Measurements from ENCODE around the gene MBNL2.

Gene MBNL2

DNA sequence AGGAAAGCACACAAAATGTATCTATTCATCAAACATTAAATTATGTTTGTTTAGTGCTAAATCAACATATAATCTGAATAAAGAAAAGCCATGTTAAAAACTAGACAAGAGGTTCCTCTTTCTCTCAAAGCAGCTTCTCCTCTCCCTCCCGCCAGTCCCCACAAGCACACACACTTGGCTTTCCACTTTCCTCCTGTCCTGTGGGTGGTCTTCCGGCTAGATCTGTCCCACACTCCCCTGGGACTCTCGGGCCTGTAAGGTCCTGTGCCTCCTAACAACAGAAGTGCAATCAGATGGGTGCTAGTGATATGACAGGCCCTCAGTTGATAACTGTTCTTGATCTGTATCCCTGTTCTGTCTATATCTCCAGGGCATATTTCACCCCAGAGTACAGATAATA, 166.2 kb downstream of the MBNL2 start:
- no peak for DNase-seq

DNA sequence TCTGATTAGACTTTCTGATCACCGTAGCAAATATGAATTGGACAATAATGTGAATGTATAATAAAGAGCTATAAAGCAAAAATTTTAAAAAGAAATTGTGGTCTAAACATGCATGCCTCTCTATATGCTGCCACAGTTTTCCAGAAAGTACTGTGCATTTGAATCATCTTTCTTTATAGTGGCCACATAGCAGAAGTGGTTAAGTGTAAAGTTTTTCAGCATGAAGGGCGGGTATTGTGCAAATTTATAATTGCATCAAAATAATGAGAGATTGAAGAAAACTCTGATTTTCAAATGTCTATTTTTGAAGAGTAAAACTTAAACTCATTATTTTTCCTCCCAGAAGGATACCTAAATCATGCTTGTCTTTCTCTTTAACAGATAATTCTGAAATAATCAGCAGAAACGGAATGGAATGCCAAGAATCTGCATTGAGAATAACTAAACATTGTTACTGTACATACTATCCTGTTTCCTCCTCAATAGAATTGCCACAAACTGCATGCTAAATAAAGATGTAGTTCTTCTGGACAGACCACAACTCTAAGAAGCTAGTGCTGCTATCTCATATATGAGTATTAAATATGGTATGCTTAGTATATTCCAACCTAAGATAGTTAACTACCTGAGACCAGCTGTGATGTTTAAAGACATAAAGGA, 168.9 kb downstream of the MBNL2 start:
- DNase-seq: no peak

DNA sequence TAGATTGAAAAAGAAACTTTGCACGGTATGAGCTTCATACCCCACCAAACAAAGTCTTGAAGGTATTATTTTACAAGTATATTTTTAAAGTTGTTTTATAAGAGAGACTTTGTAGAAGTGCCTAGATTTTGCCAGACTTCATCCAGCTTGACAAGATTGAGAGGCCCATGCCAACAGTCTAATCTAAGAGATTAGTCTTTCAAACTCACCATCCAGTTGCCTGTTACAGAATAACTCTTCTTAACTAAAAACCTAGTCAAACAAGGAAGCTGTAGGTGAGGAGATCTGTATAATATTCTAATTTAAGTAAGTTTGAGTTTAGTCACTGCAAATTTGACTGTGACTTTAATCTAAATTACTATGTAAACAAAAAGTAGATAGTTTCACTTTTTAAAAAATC, 169.9 kb downstream of the MBNL2 start:
- no peak for DNase-seq

DNA sequence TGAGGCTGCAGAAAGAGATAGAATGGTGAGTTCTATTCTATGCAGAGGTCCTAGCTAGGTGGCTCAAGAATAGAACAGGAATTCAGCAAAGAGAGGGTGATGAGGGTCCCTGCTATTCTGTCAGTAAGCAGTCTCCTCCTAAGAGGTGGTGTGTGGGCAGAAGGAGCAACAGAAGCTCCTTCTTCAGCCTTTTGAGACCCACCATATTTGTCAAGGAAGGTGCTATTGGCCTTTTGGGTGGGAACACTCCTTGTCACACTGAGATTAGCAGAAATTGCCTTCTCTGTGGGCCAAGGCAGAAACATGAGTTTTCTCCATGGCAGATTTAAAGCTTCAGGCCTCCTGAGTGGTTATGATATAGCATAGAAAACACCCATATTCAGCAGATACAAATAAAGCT, 172.4 kb downstream of the MBNL2 start:
- DNase-seq: no peak

DNA sequence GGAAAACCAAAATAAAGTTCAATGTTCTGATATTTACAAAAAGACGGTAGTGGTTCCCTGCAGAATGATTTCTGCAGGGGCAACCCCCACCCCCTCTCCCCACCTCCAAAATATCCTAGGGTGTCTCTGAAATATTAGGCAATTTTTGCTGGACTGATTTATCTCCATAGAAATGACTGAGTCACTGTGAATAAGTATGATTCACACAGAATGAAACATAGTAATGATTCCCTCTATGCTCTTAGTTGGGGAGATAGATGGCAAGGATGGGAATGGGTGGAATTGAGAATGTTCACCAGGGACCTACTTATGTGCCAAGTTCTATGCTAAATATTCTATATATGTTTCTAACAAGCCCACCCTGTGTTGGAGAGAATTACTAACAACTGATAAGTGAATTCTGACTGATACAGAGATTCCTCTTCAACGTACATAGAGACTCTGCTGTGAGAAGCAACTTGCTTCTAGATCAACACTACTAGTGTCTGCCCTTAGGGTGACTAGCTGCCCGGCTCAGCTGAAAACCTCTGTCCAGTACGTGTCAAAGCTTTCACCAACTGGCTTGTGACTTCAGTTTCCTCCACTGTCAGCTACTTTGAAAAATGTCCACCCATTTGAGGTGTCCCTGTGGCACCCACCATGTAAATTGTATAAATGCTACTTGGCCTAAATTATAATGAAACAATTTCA, 173.5 kb downstream of the MBNL2 start:
- no peak for DNase-seq

DNA sequence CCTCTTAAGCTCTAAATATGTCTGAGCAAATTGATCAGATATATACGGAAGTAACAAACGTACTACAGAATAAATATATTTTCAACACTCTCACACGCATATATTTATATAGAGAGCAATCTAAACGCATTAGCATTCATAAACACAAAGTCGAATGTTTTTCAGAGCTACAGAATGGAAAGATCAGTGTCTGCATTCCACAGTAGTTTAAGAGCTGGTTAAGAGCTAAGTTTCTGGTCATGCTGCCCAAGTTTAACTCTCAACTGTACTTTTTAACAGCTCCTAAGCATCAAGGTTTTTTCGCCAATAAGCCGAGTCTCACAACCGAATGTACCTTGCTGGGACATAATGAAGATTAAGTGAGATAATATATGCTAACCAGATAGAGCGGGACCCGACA, 175.1 kb downstream of the MBNL2 start:
- DNase-seq: no peak

DNA sequence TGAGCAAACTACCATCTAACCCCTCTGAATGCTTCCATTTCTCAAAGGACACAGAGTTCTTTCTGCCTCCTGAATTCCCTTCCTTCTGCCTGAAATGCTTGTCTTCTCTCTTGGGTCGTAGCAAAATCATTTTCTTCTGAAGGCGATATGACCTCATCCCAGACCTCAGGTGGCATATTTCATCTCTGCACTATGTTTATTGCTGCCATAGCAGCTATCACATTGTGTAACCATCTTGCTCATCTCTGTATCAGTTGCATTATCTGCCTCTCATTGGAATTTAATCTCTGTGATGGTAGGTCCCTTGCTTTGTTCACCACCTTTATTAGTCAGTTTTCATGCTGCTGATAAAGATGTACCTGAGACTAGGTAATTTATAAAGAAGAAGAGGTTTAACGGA, 179.3 kb downstream of the MBNL2 start:
- no peak for DNase-seq

DNA sequence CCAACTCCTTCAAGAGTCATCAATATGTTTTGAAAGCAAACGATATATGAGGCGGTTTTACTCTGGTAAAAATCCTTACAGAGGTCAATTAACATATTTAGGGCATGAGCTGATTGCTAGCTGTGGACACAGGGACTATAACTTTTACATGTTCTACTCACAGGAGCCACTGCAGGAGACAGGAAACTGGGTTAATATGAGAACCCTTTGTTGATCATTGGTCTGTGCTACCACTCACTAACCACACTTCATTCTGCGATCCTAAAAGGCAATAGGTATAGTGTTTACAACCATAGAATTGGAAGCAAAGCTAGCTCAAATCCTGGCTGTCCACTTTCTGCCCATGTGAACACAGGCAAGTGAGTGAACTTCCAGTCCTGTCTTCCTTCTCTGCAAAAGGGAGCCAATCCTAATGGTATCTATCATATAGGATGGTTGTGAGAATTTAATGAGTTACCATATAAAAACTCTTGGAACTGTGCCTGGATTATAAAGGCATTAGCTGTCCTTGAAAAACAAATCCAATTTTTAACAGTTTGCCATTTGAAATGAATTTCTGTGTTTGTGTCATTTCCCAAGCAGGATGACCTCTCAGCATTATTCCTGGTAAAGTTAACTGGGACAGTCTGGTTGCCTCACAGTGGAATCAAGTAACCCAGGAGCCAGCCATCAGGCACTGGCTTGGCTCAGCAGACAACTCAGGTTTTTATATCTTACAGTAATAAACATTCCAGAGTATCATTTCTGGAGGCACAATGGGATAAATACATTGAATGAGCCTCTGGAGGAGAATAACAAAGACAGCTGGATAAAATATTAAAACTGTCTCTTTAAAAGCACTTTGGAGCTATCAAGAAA, 182.0 kb downstream of the MBNL2 start:
- DNase-seq: no peak

DNA sequence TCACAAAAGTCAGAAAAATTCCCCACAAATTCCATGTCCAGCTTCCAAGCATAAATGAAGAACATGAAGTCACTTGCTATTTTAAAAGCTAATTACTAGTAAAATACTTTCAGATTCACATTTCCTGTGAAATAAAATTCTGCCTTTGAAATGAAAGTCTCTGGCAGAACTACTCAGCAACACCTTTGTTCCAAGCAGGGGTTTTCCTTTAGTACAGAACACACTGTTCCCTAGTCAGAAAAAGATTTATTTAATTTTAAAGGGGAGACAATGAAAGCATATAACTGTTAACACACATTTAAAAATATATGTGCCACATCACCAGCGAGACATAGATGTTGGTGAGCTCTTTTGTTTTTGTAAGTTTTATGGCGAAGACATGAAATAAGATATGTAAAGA, 185.4 kb downstream of the MBNL2 start:
- DNase-seq: no peak

DNA sequence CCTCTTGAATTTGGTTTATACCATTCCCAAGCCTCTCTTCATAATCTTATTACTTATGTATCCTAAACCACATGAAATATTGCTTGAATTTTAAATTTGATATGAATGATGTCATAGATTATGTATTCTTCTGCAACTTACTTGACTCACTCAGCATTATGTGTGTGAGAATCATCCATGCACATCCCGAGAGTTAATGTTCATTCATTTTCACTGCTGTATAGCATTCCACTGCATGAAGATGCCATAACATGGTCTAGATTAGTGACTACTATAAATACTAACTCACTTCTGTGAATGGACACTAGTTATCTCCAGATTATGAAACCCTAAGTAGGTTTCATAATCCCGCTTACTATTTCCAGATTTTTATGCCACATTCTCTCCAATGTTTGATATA, 186.8 kb downstream of the MBNL2 start:
- no peak for DNase-seq

DNA sequence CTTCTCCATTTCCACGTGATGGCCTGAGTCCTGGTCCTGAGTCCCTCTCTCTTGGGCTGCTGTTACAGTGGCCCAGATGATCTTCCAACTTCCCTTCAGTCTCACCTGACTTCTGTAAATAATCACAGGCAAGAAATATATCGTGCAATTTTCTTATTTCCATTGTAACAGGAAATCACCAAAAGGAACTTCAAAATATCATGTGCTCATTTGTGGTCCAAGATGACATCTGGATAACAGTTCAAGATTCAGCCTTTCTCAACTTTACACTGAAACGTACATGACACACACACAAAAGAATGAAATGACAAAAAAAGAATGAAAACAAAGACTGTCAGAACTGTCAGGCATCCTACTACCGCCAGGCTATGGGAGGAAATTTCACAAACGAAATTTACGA, 189.9 kb downstream of the MBNL2 start:
- no peak for DNase-seq

DNA sequence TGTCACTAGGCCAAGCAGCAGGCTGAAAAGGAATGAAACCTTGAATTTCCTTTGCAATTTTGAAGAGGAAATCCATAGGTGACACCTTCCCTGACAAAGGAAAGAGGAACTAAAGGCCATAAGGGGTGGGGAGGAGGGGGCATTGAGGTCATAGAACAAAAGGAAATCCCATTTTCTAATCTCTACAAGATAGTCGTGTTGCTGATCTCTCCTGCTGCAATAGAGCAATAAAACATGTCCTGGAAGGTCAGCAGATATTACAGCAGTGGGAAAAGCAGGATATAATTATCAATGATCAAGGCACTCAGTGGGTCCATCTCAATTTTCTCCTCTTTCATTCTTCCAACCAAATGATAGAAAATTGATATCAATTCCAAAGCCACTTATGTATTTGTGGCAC, 191.6 kb downstream of the MBNL2 start:
- no peak for DNase-seq

DNA sequence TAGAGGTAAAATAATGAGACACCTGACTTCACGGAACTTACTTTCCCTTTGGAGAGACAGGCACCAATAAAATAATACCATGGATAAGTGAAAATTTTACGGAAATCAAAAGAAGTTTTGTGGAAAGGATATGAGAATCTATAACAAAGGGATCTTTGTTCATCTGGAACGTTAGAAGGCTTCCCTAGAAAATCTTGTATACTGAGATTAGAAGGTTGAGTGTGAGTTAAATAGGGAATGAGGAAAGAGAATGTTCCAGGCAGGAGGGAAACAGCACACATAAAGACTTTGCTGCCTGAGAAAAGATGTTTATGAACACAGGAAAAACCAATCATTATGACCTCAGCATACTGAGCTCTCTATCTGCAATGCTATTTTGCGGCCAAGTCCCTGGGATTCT, 192.3 kb downstream of the MBNL2 start:
- DNase-seq: no peak

DNA sequence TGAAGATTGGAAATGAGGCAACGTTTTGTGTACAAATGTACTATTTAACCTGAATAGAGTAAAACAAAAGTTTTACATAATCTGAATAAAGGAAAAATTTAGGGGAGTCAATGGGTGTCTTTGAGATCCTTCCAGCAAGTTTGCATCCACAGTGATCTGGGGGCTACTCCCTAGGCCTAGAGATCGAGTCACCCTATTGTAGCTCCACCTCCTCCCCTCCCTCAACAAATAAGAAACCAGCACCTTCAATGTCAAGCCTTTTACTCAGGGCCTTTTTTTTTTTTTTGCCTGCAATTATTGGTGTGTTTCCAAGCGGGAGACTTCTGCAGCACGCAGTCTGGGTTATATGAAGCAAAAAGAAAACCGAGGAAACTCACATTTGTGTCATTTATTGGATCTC, 195.6 kb downstream of the MBNL2 start:
- DNase-seq: no peak

DNA sequence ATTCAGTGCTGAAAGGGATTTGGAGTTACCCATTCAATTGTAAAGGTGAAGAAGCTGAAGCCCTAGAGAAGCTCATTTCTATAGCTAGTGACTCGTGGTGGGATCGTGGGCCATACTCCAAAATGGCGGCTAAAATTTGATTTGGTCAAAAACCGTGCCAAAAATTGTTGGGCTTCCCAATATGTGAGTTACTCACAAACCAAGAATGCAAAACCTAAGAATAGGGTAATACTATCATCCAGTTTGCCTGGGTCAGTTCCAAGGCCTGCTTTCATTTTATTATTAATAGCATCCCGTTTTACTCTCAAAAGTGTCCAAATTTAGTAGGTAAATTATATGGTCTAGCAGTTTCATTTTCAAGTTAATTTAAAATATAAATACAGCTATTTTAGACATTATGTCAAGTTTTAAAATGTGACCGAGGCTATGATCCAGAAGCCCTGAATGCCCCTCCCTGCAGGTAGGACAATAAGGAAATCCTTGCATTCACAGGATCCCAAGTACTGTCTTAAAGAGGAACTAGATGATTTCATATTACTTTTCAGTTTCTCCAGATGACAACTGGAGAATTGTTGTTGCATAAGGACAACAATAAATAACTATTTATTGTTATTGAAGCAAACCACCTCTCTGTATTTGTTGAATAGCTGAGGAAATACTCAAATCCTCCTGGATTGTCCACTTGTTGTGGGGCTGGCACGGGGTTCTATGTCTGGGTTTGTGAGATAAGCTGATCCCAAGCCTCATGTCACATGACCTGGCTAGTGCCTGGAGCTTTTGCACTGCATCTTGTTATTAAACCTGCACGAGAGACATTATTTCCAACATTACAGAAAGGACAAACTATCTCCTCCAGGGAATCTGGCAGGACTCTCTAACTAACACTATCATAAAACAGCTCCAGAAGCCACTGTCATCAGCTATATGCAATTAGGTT, 200.3 kb downstream of the MBNL2 start:
- no peak for DNase-seq

DNA sequence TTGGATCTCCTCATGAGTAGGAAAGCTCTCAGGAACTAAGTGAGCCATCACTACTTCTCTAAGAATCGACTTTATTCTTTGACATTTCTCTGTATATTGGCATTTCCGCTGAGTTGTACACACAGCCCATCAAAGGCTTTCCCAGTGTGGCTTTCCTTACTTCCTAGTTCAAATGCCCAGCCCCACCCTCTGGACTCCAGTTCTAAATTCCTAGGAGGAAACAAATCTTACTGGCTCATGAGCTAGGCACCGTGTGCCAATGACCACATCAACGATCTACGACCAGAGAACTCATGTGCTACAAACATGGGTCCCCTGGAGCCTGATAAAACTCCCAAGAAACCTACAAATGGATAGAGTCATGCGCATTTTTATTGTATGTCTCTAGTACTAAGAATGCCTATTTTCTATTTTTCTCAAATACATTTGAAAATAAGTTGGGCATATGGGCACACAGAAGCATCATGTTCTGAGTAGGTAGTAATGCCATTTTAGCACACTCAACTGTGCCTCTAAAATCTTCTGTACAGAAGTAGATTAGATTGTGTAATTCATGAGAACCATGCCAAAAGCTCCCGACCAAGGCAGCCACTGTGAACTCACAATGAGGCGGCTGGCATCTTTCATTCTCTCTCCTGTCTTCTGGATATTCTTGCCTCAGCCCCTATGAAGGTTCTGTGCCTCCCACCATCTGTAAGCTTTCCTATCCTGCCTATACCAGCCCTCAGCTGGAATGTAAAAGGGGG, 201.3 kb downstream of the MBNL2 start:
- DNase-seq: no peak

DNA sequence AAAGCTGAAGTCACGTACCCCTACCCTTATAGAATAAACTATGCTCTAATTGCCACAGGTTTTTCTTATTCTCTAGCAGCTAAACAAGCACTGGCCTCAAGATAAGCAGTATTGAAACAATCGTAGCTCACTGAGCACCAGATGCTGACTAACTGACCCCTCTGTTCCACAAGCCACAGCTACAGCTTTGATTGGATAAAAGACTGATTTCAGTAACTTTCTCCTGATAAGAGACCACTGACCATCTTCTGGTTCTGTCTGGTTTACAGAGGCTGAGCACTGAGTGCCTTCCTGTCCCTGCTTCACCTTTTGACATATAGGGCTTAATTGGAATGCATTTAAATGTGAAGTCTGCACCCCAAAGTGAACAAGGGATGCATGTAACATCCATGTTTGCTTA, 203.5 kb downstream of the MBNL2 start:
- DNase-seq: no peak

DNA sequence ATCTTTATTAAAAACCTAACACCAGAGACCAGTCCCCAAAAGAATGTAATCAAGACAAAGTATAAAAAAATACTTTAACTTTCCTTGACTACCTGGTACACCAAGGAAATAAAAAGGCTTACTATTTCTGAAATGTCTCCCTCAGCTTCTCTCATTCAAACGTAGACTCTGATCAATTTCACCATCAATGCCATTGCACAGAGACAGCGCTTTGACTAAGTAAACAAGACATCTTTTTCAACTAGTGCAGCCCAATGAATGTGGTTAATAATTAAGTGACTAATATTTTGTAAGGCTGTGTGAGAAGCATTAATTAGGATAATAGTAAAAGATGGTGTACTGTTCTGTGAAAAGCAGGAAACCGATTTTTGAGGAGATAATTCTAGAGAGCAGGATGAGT, 204.6 kb downstream of the MBNL2 start:
- no peak for DNase-seq

DNA sequence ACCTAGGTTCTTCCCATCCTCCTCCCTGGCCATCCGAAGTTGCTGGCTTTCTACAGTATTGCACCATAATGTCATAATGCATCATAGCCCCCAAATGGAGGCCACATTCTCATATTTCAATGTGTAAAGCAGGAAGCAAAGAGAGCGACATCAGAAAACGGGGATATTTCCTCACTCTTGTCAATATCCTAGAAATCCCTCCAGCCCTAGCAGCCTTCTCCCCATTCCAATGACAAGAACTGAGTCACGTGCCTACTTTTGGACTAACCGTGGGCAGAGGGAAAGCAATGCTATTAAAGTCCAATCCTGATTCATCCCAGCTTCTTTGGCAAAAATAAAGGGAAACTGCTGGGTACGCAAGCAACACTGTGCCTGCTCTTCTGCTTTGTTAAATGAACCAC, 207.5 kb downstream of the MBNL2 start:
- DNase-seq: no peak

DNA sequence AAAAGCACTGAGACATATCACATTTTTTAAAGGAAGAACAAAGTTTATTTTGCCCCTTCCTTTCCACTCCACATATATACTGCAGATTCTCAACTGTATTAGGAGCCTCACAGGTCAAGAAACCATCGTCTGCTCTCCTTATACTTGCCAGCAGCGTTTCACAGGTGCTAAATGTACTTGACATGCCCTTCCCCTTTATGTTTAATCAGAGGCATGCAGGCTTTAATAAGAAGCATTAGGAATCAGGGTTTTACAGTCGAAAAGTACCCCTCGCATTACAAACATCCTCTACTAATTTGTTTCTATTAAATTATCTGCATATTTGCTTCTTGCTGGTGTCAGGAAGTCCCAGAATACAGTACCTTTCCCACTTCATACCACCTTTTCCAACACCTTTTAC, 208.2 kb downstream of the MBNL2 start:
- DNase-seq: no peak

DNA sequence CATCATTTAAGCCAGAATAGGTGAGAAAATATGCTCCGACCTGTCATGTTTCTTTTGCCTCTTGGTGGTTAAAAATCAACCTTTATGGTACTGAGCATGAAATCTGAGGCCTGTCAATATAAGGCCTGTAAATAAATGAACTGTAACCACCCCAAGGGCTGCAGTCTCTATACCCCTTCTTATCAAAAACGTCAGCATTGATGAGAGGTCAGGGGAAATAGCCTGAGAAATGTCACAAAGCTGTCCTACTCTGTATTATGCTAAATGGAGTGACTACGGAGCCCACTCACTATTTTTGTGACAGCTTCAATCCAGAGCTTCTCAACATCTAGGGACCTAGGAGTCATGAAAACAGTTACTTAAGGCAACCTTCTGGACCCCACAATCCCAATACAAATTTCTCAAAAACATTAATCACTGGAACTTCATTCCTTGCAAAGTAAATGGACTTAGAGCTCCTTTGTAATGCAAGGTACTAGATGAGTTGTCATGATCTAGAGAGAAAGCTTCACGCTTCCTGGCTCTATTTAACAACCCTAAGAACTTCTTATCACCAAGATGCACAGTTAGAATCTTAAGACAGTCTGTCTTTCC, 209.1 kb downstream of the MBNL2 start:
- DNase-seq: no peak

Data from CD4-positive, alpha-beta T cell treated with Interleukin-10 for 1 hour (primary cell).